RWPE2 (cell line): ENCODE data around the gene NTRK2.

Source experiments
- ATAC-seq: fragments of 200-7000 bp; cut with Tn5 transposase; 3 replicates; pipeline ENCODE4 v1.9.1; 2021; ENCODE audit warnings: low read depth
- DNase-seq: peaks from one replicate; pipeline ENCODE4 v3.0.0-alpha.2; 2020; ENCODE audit warnings: low spot score
- H3K27ac ChIP-seq: fragments of 450-650 bp; 2 replicates; pipeline ENCODE4 v1.5.1; 2017; ENCODE audit warnings: mild to moderate bottlenecking; ENCODE audit not compliant: poor library complexity, severe bottlenecking
- H3K27me3 ChIP-seq: fragments of 250-450 bp; sonication (Bioruptor Pico); 2 replicates; pipeline ENCODE4 v1.5.1; 2021; ENCODE audit warnings: mild to moderate bottlenecking, moderate library complexity; ENCODE audit not compliant: insufficient read depth, poor library complexity, severe bottlenecking
- H3K36me3 ChIP-seq: fragments of 250-450 bp; sonication (Bioruptor Pico); 2 replicates; pipeline ENCODE4 v1.5.1; 2020; ENCODE audit warnings: low read depth, mild to moderate bottlenecking, moderate library complexity
- H3K4me1 ChIP-seq: fragments of 250-450 bp; sonication (Bioruptor Pico); 2 replicates; pipeline ENCODE4 v1.5.1; 2021; ENCODE audit warnings: mild to moderate bottlenecking, moderate library complexity; ENCODE audit not compliant: insufficient read depth, poor library complexity, severe bottlenecking
- H3K4me3 ChIP-seq: fragments of 250-450 bp; sonication (Bioruptor Pico); 2 replicates; pipeline ENCODE4 v1.5.1; 2021; ENCODE audit warnings: mild to moderate bottlenecking, moderate library complexity; ENCODE audit not compliant: severe bottlenecking
- H3K9me3 ChIP-seq: fragments of 250-450 bp; sonication (Bioruptor Pico); 2 replicates; pipeline ENCODE4 v1.5.1; 2021; ENCODE audit warnings: mild to moderate bottlenecking, moderate library complexity; ENCODE audit not compliant: severe bottlenecking
- TF ChIP-seq, protein P1 (sequence below): fragments of 450-650 bp; IDR thresholded peaks from one replicate; pipeline ENCODE4 v1.5.1; 2017; ENCODE audit warnings: mild to moderate bottlenecking, moderate library complexity; ENCODE audit not compliant: poor library complexity, severe bottlenecking

Gene NTRK2

DNA sequence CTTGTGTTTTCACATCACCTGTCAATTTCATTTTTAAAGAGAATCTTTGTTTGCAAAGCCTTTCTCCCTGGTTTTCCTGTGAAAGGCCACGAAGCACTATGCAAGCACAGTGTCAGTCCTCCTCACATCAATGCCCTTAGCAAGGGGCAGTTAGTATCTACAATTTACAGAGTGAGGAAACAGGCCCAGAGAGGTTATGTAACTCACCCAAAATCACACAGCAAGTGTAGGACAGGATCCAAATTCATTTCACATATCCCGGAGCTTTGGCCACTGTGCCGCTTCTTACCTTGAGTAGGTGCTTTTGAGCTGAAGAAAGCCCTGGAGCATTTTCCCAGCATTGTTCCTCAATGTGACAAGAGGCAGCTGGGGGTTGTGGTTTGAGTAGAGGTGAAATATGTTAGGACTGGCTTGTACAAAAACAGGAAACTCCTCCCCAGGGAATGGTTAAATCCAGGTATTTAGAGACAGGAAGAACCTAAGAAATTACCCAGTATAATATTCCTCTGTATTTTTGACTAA is 283.8 kb downstream of the NTRK2 start:
- DNase-seq (no peak), ATAC-seq (no peak)
- TF ChIP-seq, protein P1, sequence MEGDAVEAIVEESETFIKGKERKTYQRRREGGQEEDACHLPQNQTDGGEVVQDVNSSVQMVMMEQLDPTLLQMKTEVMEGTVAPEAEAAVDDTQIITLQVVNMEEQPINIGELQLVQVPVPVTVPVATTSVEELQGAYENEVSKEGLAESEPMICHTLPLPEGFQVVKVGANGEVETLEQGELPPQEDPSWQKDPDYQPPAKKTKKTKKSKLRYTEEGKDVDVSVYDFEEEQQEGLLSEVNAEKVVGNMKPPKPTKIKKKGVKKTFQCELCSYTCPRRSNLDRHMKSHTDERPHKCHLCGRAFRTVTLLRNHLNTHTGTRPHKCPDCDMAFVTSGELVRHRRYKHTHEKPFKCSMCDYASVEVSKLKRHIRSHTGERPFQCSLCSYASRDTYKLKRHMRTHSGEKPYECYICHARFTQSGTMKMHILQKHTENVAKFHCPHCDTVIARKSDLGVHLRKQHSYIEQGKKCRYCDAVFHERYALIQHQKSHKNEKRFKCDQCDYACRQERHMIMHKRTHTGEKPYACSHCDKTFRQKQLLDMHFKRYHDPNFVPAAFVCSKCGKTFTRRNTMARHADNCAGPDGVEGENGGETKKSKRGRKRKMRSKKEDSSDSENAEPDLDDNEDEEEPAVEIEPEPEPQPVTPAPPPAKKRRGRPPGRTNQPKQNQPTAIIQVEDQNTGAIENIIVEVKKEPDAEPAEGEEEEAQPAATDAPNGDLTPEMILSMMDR: no peak
- no peaks in the 10 kb centered on the region for H3K9me3 ChIP-seq
- H3K27me3 ChIP-seq: no peaks in the 10 kb centered on the region
- H3K4me3 ChIP-seq: no peak overlapping the region
- H3K27ac ChIP-seq: no peak overlapping the region
- H3K36me3 ChIP-seq: no peaks in the 10 kb centered on the region
- peaks cover 6% of the 10 kb centered on the region for H3K4me1 ChIP-seq

- ATAC-seq (peak; percentile 94), DNase-seq (no peak)
- H3K4me3 ChIP-seq: no peak overlapping the region
- no peak overlapping the region for H3K27ac ChIP-seq
- no peaks in the 10 kb centered on the region for H3K36me3 ChIP-seq
- no peaks in the 10 kb centered on the region for H3K27me3 ChIP-seq
- H3K4me1 ChIP-seq: peaks cover 6% of the 10 kb centered on the region
- TF ChIP-seq, protein P1: peak; percentile 89
- no peaks in the 10 kb centered on the region for H3K9me3 ChIP-seq
Observed at GRCh38 chr9:84953797-84954705, 284.5 kb downstream of the NTRK2 start.

GRCh38 chr9:84955155-84955554 is 285.6 kb downstream of the NTRK2 start:
- TF ChIP-seq, protein P1: no peak
- Histone ChIP-seq H3K27ac (no peak overlapping the region), H3K9me3 (no peaks in the 10 kb centered on the region), H3K36me3 (no peaks in the 10 kb centered on the region), H3K4me3 (no peak overlapping the region), H3K27me3 (no peaks in the 10 kb centered on the region), H3K4me1 (peaks cover 6% of the 10 kb centered on the region)
- ATAC-seq (no peak), DNase-seq (no peak)

DNA sequence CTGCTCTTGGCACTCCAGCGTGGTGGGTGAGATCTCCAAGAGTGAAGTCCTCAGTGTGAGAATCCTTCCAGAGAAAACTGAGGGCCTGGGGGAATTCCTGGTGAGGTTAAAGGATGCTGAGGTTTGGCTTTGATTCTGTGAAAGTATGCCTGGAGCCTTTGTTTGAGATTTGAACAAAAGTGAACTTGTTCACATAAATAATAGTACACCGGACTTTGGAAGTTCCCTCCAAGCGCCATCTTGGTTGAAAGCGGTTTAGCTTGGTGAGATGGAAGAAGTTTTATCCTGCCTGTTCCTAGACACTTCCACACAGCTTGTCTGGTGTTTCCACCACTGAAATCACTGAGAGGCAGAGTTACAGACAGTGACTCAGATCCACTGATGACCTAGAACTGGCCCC is 286.4 kb downstream of the NTRK2 start:
- Histone ChIP-seq H3K27me3 (no peaks in the 10 kb centered on the region), H3K4me3 (no peak overlapping the region), H3K9me3 (no peaks in the 10 kb centered on the region), H3K36me3 (no peaks in the 10 kb centered on the region), H3K4me1 (peaks cover 6% of the 10 kb centered on the region), H3K27ac (no peak overlapping the region)
- TF ChIP-seq, protein P1: no peak
- DNase-seq: no peak
- no peak for ATAC-seq

GRCh38 chr9:84959339-84959738 is 289.8 kb downstream of the NTRK2 start:
- H3K36me3 ChIP-seq: no peaks in the 10 kb centered on the region
- ATAC-seq (no peak), DNase-seq (no peak)
- no peak overlapping the region for H3K4me3 ChIP-seq
- H3K4me1 ChIP-seq: no peaks in the 10 kb centered on the region
- no peak overlapping the region for H3K27ac ChIP-seq
- TF ChIP-seq, protein P1: no peak
- H3K27me3 ChIP-seq: no peaks in the 10 kb centered on the region
- no peaks in the 10 kb centered on the region for H3K9me3 ChIP-seq
